HepG2 (cell line): Measurements from ENCODE around the gene PSKH1.

ENCODE experiments used
- JUND ChIP-seq: sonication (generic); formaldehyde crosslinking; IDR thresholded peaks from 2 replicates; pipeline ENCODE4 v1.8.0; 2022; ENCODE audit warnings: mild to moderate bottlenecking, missing genetic modification reagents
- PHB2 ChIP-seq: fragments of 450-650 bp; IDR thresholded peaks from 2 replicates; pipeline ENCODE4 v1.6.1; 2018; ENCODE audit not compliant: partially characterized antibody
- PHF5A ChIP-seq: IDR thresholded peaks from one replicate; pipeline ENCODE4 v1.6.1; 2018; ENCODE audit warnings: low read depth, missing genetic modification reagents; ENCODE audit not compliant: unreplicated experiment
- ZNF274 ChIP-seq: sonication (generic); formaldehyde crosslinking; IDR thresholded peaks from 2 replicates; pipeline ENCODE4 v1.5.1; 2020; ENCODE audit warnings: mild to moderate bottlenecking, missing genetic modification reagents
- TF ChIP-seq, protein P1 (sequence below): IDR thresholded peaks from 2 replicates; pipeline ENCODE4 v1.6.1; 2016; ENCODE audit warnings: missing compliant biosample characterization, missing genetic modification reagents, borderline replicate concordance
- TF ChIP-seq, protein P2 (sequence below): sonication (generic); formaldehyde crosslinking; IDR thresholded peaks from 2 replicates; pipeline ENCODE4 v1.5.0; 2020; ENCODE audit warnings: mild to moderate bottlenecking, missing genetic modification reagents, moderate library complexity

DNA sequence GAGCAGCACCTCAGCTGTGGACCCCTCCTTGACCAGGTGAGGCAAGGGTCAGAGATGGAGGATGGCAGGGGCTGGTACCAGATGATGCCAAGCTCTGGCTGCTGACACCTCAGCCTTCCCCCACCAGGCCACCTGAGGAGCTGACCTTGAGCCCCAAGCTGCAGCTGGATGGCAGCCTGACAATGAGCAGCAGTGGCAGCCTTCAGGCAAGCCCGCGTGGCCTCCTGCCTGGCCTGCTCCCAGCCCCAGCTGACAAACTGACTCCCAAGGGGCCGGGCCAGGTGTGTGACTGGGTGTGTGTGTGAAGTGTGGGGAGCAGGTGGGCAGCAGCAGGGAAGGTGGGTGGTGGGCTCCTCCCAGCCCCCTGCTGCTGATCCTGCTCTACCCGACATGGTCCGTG, 13.1 kb upstream of the PSKH1 start:
- TF ChIP-seq, protein P1, sequence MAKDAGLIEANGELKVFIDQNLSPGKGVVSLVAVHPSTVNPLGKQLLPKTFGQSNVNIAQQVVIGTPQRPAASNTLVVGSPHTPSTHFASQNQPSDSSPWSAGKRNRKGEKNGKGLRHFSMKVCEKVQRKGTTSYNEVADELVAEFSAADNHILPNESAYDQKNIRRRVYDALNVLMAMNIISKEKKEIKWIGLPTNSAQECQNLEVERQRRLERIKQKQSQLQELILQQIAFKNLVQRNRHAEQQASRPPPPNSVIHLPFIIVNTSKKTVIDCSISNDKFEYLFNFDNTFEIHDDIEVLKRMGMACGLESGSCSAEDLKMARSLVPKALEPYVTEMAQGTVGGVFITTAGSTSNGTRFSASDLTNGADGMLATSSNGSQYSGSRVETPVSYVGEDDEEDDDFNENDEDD (CRISPR knock-in tag) = no peak
- TF ChIP-seq ZNF274 (CRISPR knock-in tag) = no peak
- TF ChIP-seq JUND (CRISPR knock-in tag) = no peak
- TF ChIP-seq, protein P2, sequence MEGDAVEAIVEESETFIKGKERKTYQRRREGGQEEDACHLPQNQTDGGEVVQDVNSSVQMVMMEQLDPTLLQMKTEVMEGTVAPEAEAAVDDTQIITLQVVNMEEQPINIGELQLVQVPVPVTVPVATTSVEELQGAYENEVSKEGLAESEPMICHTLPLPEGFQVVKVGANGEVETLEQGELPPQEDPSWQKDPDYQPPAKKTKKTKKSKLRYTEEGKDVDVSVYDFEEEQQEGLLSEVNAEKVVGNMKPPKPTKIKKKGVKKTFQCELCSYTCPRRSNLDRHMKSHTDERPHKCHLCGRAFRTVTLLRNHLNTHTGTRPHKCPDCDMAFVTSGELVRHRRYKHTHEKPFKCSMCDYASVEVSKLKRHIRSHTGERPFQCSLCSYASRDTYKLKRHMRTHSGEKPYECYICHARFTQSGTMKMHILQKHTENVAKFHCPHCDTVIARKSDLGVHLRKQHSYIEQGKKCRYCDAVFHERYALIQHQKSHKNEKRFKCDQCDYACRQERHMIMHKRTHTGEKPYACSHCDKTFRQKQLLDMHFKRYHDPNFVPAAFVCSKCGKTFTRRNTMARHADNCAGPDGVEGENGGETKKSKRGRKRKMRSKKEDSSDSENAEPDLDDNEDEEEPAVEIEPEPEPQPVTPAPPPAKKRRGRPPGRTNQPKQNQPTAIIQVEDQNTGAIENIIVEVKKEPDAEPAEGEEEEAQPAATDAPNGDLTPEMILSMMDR = no peak
- no peak for TF ChIP-seq PHF5A (CRISPR knock-in tag)
- TF ChIP-seq PHB2 = no peak
